Activated naive CD4-positive, alpha-beta T cell (primary cell): ENCODE data around the gene TSPEAR.

Experiments used
- DNase-seq, 4 experiments: peaks; one replicate each; lab custom pipeline; 2025; lab: John Stamatoyannopoulos, UW

Gene TSPEAR

GRCh38 chr21:44483288-44484237 is 227.8 kb downstream of the TSPEAR start:
- DNase-seq = no peak

- DNase-seq = no peak
Measured at GRCh38 chr21:44482581-44483287, 228.6 kb downstream of the TSPEAR start.

- no peak for DNase-seq
Measured at GRCh38 chr21:44480200-44481053, 230.9 kb downstream of the TSPEAR start.

- peak in 1 of 4 experiments; percentile 24 for DNase-seq
Measured at GRCh38 chr21:44479556-44480199, 231.7 kb downstream of the TSPEAR start.

- no peak for DNase-seq
Measured at GRCh38 chr21:44478801-44479167, 232.6 kb downstream of the TSPEAR start.

- no peak for DNase-seq
Measured at GRCh38 chr21:44478124-44478800, 233.1 kb downstream of the TSPEAR start.

GRCh38 chr21:44477712-44478111 is 233.7 kb downstream of the TSPEAR start:
- DNase-seq = no peak

GRCh38 chr21:44477131-44477530 is 234.2 kb downstream of the TSPEAR start:
- no peak for DNase-seq

GRCh38 chr21:44475266-44475845 is 236.0 kb downstream of the TSPEAR start:
- DNase-seq = no peak

- no peak for DNase-seq
Measured at GRCh38 chr21:44473915-44474555, 237.3 kb downstream of the TSPEAR start.

GRCh38 chr21:44471996-44472395 is 239.4 kb downstream of the TSPEAR start:
- no peak for DNase-seq

- DNase-seq = no peak
Measured at GRCh38 chr21:44471341-44471740, 240.0 kb downstream of the TSPEAR start.

GRCh38 chr21:44467859-44468195 is 243.5 kb downstream of the TSPEAR start:
- DNase-seq = no peak

- DNase-seq = no peak
Measured at GRCh38 chr21:44466996-44467858, 244.1 kb downstream of the TSPEAR start.

GRCh38 chr21:44466351-44466954 is 244.9 kb downstream of the TSPEAR start:
- no peak for DNase-seq

GRCh38 chr21:44464351-44464750 is 247.0 kb downstream of the TSPEAR start:
- DNase-seq = no peak

GRCh38 chr21:44463724-44464123 is 247.6 kb downstream of the TSPEAR start:
- no peak for DNase-seq

- no peak for DNase-seq
Measured at GRCh38 chr21:44462834-44463200, 248.6 kb downstream of the TSPEAR start.
